ENCODE measurements around the gene TRAF5. TPM values are rescaled to one million over a fixed set of nuclear protein-coding genes. Genes with fewer than 3 reads are reported as not detected.

The TRAF5 gene
- total and polyA plus RNA-seq, 2 donors from 2014 or later = 4.8 to 22.1 TPM

GRCh38 chr1:211382182-211382713 is 55.6 kb downstream of the TRAF5 start:
- Histone ChIP-seq H3K27ac (ENCODE audit: low read depth in 2 of 2, low read length in 2 of 2) (peak overlapping the region in 1 of 2 donors; percentile 90), H3K4me3 (ENCODE audit: low read length in 3 of 3) (peak overlapping the region; percentile 82 to 98 (median 88)), H3K9me3 (ENCODE audit: control insufficient read depth in 2 of 3, insufficient read depth in 1 of 3, low read length in 3 of 3) (no peaks in the 10 kb centered on the region), H3K36me3 (ENCODE audit: control insufficient read depth in 2 of 3, insufficient read depth in 3 of 3, low read length in 3 of 3) (no peaks in the 10 kb centered on the region), H3K27me3 (ENCODE audit: control insufficient read depth, insufficient read depth, low read length) (no peaks in the 10 kb centered on the region), H3K9ac (ENCODE audit: low read length in 3 of 3) (peak overlapping the region; percentile 49 to 81 (median 74)), H3K4me1 (ENCODE audit: control insufficient read depth in 2 of 3, insufficient read depth in 2 of 3, low read depth in 1 of 3, low read length in 3 of 3) (peaks cover 0 to 4% (median 0%) of the 10 kb centered on the region in 3 donors)
- DNase-seq (no peak), FAIRE-seq (no peak)
- intact Hi-C loops (cut with DNase I) = no loop called here
- no peak for TF ChIP-seq CTCF (IDR thresholded peaks at IDR 0.05; ENCODE audit: borderline replicate concordance, extremely low read depth, insufficient read depth)

GRCh38 chr1:211382714-211383480 is 56.3 kb downstream of the TRAF5 start:
- no peaks in the 10 kb centered on the region for H3K36me3 ChIP-seq (ENCODE audit: control insufficient read depth in 2 of 3, insufficient read depth in 3 of 3, low read length in 3 of 3)
- H3K27me3 ChIP-seq (ENCODE audit: control insufficient read depth, insufficient read depth, low read length) = no peaks in the 10 kb centered on the region
- FAIRE-seq (no peak), DNase-seq (peak; percentile 95 to 99 (median 98))
- intact Hi-C loops (cut with DNase I) = no loop called here
- no peaks in the 10 kb centered on the region for H3K9me3 ChIP-seq (ENCODE audit: control insufficient read depth in 2 of 3, insufficient read depth in 1 of 3, low read length in 3 of 3)
- H3K27ac ChIP-seq (ENCODE audit: low read depth in 2 of 2, low read length in 2 of 2) = peak overlapping the region; percentile 90 to 97
- TF ChIP-seq CTCF (IDR thresholded peaks at IDR 0.05; ENCODE audit: borderline replicate concordance, extremely low read depth, insufficient read depth) = no peak
- peak overlapping the region; percentile 85 to 98 (median 88) for H3K4me3 ChIP-seq (ENCODE audit: low read length in 3 of 3)
- H3K9ac ChIP-seq (ENCODE audit: low read length in 3 of 3) = peak overlapping the region; percentile 85 to 98 (median 88)
- peaks cover 0 to 4% (median 0%) of the 10 kb centered on the region in 3 donors for H3K4me1 ChIP-seq (ENCODE audit: control insufficient read depth in 2 of 3, insufficient read depth in 2 of 3, low read depth in 1 of 3, low read length in 3 of 3)

- no peaks in the 10 kb centered on the region for H3K9me3 ChIP-seq (ENCODE audit: control insufficient read depth in 2 of 3, insufficient read depth in 1 of 3, low read length in 3 of 3)
- TF ChIP-seq CTCF (IDR thresholded peaks at IDR 0.05; ENCODE audit: borderline replicate concordance, extremely low read depth, insufficient read depth) = no peak
- H3K36me3 ChIP-seq (ENCODE audit: control insufficient read depth in 2 of 3, insufficient read depth in 3 of 3, low read length in 3 of 3) = no peaks in the 10 kb centered on the region
- no peak for FAIRE-seq
- H3K9ac ChIP-seq (ENCODE audit: low read length in 3 of 3) = no peak overlapping the region
- H3K4me1 ChIP-seq (ENCODE audit: control insufficient read depth in 2 of 3, insufficient read depth in 2 of 3, low read depth in 1 of 3, low read length in 3 of 3) = peaks cover 0 to 4% (median 0%) of the 10 kb centered on the region in 3 donors
- no peaks in the 10 kb centered on the region for H3K27me3 ChIP-seq (ENCODE audit: control insufficient read depth, insufficient read depth, low read length)
- intact Hi-C loops (cut with DNase I) = no loop called here
- H3K4me3 ChIP-seq (ENCODE audit: low read length in 3 of 3) = no peak overlapping the region
- H3K27ac ChIP-seq (ENCODE audit: low read depth in 2 of 2, low read length in 2 of 2) = no peak overlapping the region
- no peak for DNase-seq
These were observed 57.9 kb downstream of the TRAF5 start for GRCh38 chr1:211384524-211384923.

Data from kidney (tissue), 14 donors.